Stomach (tissue), 4 donors: ENCODE data around the gene CIAO2B.
"Not testable (repeated sequence)": the region's sequence is repeated elsewhere in the genome, so short reads cannot be mapped to it uniquely, and the experiment has no call there.

Source experiments
- CTCF ChIP-seq, 7 experiments: fragments of 450-650 bp in 4 of 7; fragments of 200-600 bp in 3 of 7; sonication (generic) in 3 of 7; IDR thresholded peaks; one replicate each; pipeline ENCODE4 v1.5.1; 2016 to 2019; ENCODE audit warnings: antibody characterized with exemption in 7 of 7, control low read depth in 2 of 7, mild to moderate bottlenecking in 1 of 7
- POLR2A ChIP-seq, 4 donors: fragments of 450-650 bp; IDR thresholded peaks; one replicate each; pipeline ENCODE4 v1.6.1; 2016; ENCODE audit warnings: antibody characterized with exemption in 4 of 4, control low read depth in 2 of 4, mild to moderate bottlenecking in 1 of 4, moderate library complexity in 1 of 4
- POLR2AphosphoS5 ChIP-seq, 3 donors: sonication (generic); formaldehyde crosslinking; IDR thresholded peaks; one replicate each; pipeline ENCODE4 v1.6.1; 2016; ENCODE audit warnings: antibody characterized with exemption in 3 of 3

GRCh38 chr16:66956154-66956457 lies 21.9 kb upstream of the CIAO2B start:
- not testable (repeated sequence) for TF ChIP-seq CTCF, POLR2A, POLR2AphosphoS5 (IDR thresholded peaks at IDR 0.05)
